Transverse colon (tissue), 4 donors: Measurements from ENCODE around the gene NECAB2.

Experiments
- EP300 ChIP-seq: sonication (generic); formaldehyde crosslinking; IDR thresholded peaks from one replicate; pipeline ENCODE4 v1.6.1; 2017; ENCODE audit warnings: antibody characterized with exemption, low read depth
- POLR2A ChIP-seq: fragments of 450-650 bp; IDR thresholded peaks from one replicate; pipeline ENCODE4 v1.6.1; 2016; ENCODE audit warnings: antibody characterized with exemption, mild to moderate bottlenecking, moderate library complexity
- POLR2AphosphoS5 ChIP-seq, 3 donors: sonication (generic); formaldehyde crosslinking; IDR thresholded peaks; one replicate each; pipeline ENCODE4 v1.6.1; 2016; ENCODE audit warnings: antibody characterized with exemption in 3 of 3
- TF ChIP-seq, protein P1 (sequence below), 5 experiments: fragments of 200-600 bp in 3 of 5; fragments of 450-650 bp in 2 of 5; sonication (generic) in 3 of 5; IDR thresholded peaks; 1 replicate in 2 of 5; 2 replicates in 3 of 5; pipeline ENCODE4 v1.5.1; 2016 to 2017; ENCODE audit warnings: antibody characterized with exemption in 5 of 5, inconsistent platforms in 3 of 5, mild to moderate bottlenecking in 2 of 5, moderate library complexity in 1 of 5

DNA sequence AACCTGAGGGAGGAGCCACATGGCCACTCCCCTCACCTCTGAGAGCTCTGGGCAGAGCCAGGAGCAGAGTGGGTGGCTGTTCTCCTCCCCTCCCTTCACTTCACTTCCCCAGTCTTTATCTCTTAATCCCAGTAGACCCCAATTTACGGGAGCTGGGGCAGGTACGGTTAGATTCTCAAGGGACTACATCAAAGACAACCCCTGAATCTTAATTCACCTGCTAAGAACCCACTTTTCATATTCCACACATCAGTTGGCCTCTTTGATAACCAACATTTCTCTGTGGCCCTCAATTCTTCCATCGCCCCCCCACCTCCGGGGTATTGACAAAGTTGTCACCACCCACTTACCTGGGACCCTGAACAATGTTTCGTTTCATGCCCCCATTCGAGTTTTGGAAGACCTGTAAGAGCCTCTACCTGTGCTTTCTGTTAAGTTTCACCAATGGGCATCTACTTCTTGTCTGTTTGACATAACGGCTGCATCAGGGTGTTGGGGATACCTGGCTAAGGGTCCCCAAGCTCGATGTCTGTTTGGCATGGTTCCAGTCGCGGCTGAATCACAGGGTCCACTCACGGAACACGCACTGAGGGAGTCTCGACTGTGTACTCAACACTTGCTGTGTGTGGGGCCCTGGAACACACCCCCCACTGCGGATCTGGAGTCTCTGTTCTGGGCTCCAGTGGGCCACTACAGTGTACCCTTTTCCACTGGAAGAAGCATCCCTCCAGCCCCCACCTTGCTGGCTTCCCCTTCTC lies 46.7 kb downstream of the NECAB2 start:
- TF ChIP-seq, protein P1, sequence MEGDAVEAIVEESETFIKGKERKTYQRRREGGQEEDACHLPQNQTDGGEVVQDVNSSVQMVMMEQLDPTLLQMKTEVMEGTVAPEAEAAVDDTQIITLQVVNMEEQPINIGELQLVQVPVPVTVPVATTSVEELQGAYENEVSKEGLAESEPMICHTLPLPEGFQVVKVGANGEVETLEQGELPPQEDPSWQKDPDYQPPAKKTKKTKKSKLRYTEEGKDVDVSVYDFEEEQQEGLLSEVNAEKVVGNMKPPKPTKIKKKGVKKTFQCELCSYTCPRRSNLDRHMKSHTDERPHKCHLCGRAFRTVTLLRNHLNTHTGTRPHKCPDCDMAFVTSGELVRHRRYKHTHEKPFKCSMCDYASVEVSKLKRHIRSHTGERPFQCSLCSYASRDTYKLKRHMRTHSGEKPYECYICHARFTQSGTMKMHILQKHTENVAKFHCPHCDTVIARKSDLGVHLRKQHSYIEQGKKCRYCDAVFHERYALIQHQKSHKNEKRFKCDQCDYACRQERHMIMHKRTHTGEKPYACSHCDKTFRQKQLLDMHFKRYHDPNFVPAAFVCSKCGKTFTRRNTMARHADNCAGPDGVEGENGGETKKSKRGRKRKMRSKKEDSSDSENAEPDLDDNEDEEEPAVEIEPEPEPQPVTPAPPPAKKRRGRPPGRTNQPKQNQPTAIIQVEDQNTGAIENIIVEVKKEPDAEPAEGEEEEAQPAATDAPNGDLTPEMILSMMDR (IDR thresholded peaks at IDR 0.05): no peak
- TF ChIP-seq POLR2A: no peak
- TF ChIP-seq EP300: no peak
- TF ChIP-seq POLR2AphosphoS5 (IDR thresholded peaks at IDR 0.05): no peak
